MM.1S (cell line): Measurements from ENCODE around the gene MUC5B.

Experiments
- DNase-seq: peaks from one replicate; pipeline ENCODE4 v3.0.0-alpha.2; 2015
- H2AFZ ChIP-seq: fragments of 300-600 bp; sonication (generic); 2 replicates; pipeline ENCODE4 v1.6.0; 2016; ENCODE audit warnings: antibody characterized with exemption, low read length
- H3F3A ChIP-seq: fragments of 300-600 bp; sonication (generic); 2 replicates; pipeline ENCODE4 v1.6.1; 2016; ENCODE audit warnings: mild to moderate bottlenecking, antibody characterized with exemption, low read length, moderate library complexity, mixed read lengths; ENCODE audit not compliant: insufficient read depth
- H3K27ac ChIP-seq: fragments of 300-600 bp; sonication (generic); 2 replicates; pipeline ENCODE4 v1.5.1; 2016; ENCODE audit warnings: mild to moderate bottlenecking, low read length
- H3K27me3 ChIP-seq: fragments of 300-600 bp; sonication (generic); replicated peaks from 2 replicates; pipeline ENCODE4 v1.6.0; 2016; ENCODE audit warnings: low read length; ENCODE audit not compliant: insufficient read depth
- H3K36me3 ChIP-seq: fragments of 300-600 bp; sonication (generic); replicated peaks from 2 replicates; pipeline ENCODE4 v1.6.1; 2016; ENCODE audit warnings: mild to moderate bottlenecking, low read length, mixed read lengths; ENCODE audit not compliant: insufficient read depth
- H3K4me1 ChIP-seq: fragments of 300-600 bp; sonication (generic); 2 replicates; pipeline ENCODE4 v1.6.1; 2016; ENCODE audit warnings: low read length, mixed read lengths
- H3K4me2 ChIP-seq: fragments of 300-600 bp; sonication (generic); 2 replicates; pipeline ENCODE4 v1.6.0; 2016; ENCODE audit warnings: low read depth, low read length
- H3K4me3 ChIP-seq: fragments of 300-600 bp; sonication (generic); 2 replicates; pipeline ENCODE4 v1.5.1; 2016; ENCODE audit warnings: low read length, mixed read lengths
- H3K79me2 ChIP-seq: fragments of 300-600 bp; sonication (generic); 2 replicates; pipeline ENCODE4 v1.6.1; 2016; ENCODE audit warnings: mixed run types, low read length, mixed read lengths
- H3K9ac ChIP-seq: fragments of 300-600 bp; sonication (generic); 2 replicates; pipeline ENCODE4 v1.6.1; 2016; ENCODE audit warnings: low read length, mixed read lengths
- H3K9me2 ChIP-seq: fragments of 300-600 bp; sonication (generic); replicated peaks from 2 replicates; pipeline ENCODE4 v1.6.1; 2016; ENCODE audit warnings: mild to moderate bottlenecking, low read length, mixed read lengths; ENCODE audit not compliant: insufficient read depth
- H3K9me3 ChIP-seq: fragments of 300-600 bp; sonication (generic); replicated peaks from 2 replicates; pipeline ENCODE4 v1.6.1; 2016; ENCODE audit warnings: mild to moderate bottlenecking, low read length, mixed read lengths; ENCODE audit not compliant: insufficient read depth
- H4K20me1 ChIP-seq: fragments of 300-600 bp; sonication (generic); 2 replicates; pipeline ENCODE4 v1.6.1; 2016; ENCODE audit warnings: mild to moderate bottlenecking, low read length, moderate library complexity, mixed read lengths; ENCODE audit not compliant: insufficient read depth
- EZH2 ChIP-seq: fragments of 300-600 bp; sonication (generic); optimal IDR thresholded peaks from 2 replicates; pipeline ENCODE3; 2017; ENCODE audit warnings: low read depth, mild to moderate bottlenecking, antibody characterized with exemption, low read length, mixed read lengths
- EZH2phosphoT487 ChIP-seq: fragments of 300-600 bp; sonication (generic); IDR thresholded peaks from 2 replicates; pipeline ENCODE4 v1.6.1; 2018; ENCODE audit warnings: antibody characterized with exemption, low read length
- TF ChIP-seq, protein P1 (sequence below): fragments of 300-600 bp; sonication (generic); IDR thresholded peaks from 2 replicates; pipeline ENCODE4 v1.5.1; 2016; ENCODE audit warnings: antibody characterized with exemption, low read length, mixed read lengths

The MUC5B gene

DNA sequence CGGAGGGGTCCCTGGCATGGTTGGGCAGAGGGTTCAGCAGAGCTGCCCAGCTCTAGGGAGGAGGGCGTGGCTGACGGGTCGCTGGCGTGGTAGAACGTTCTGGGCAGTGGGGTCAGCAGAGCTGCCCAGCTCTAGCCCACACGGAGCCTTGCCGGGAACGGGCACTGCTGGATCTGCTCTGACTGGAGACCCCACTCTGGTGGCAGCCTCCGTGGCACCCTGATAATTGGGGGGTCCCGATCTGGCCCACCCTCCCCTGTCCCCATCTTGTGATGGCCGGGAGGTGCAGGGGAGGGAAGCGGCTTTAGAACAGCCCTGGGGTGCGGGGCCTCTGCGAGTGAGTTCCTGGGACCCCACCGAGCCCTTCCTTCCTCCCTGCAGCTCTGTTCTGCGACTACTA lies 43.2 kb upstream of the MUC5B start:
- H3F3A ChIP-seq = no peaks in the 10 kb centered on the region
- no peaks in the 10 kb centered on the region for H3K9me2 ChIP-seq
- no peaks in the 10 kb centered on the region for H3K9me3 ChIP-seq
- no peak for TF ChIP-seq EZH2
- TF ChIP-seq EZH2phosphoT487 = no peak
- TF ChIP-seq, protein P1, sequence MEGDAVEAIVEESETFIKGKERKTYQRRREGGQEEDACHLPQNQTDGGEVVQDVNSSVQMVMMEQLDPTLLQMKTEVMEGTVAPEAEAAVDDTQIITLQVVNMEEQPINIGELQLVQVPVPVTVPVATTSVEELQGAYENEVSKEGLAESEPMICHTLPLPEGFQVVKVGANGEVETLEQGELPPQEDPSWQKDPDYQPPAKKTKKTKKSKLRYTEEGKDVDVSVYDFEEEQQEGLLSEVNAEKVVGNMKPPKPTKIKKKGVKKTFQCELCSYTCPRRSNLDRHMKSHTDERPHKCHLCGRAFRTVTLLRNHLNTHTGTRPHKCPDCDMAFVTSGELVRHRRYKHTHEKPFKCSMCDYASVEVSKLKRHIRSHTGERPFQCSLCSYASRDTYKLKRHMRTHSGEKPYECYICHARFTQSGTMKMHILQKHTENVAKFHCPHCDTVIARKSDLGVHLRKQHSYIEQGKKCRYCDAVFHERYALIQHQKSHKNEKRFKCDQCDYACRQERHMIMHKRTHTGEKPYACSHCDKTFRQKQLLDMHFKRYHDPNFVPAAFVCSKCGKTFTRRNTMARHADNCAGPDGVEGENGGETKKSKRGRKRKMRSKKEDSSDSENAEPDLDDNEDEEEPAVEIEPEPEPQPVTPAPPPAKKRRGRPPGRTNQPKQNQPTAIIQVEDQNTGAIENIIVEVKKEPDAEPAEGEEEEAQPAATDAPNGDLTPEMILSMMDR = no peak
- no peaks in the 10 kb centered on the region for H3K4me1 ChIP-seq
- peaks cover 63% of the 10 kb centered on the region for H3K27me3 ChIP-seq
- H2AFZ ChIP-seq = no peak overlapping the region
- no peak overlapping the region for H3K4me3 ChIP-seq
- H3K27ac ChIP-seq = no peak overlapping the region
- H3K36me3 ChIP-seq = no peaks in the 10 kb centered on the region
- no peak for DNase-seq
- H3K9ac ChIP-seq = no peak overlapping the region
- no peak overlapping the region for H3K4me2 ChIP-seq
- H4K20me1 ChIP-seq = no peaks in the 10 kb centered on the region
- H3K79me2 ChIP-seq = no peaks in the 10 kb centered on the region

DNA sequence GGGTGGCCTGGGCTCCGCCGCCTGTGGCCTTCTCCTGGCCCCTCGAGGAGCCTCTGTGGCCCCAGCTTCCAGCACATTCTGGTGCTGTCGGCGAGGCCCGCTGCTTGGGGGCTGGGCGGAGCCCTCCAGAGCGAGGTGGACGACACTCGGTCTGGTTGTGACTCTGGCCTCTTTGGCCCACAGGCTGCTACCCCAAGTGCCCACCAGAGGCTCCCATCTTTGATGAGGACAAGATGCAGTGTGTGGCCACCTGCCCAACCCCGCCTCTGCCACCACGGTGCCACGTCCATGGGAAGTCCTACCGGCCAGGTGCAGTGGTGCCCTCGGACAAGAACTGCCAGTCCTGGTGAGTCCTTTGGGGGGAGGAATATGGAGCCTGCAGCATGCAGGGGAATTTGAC lies 42.7 kb upstream of the MUC5B start:
- Histone ChIP-seq H3K79me2 (no peaks in the 10 kb centered on the region), H3K4me1 (no peaks in the 10 kb centered on the region), H3K9me2 (no peaks in the 10 kb centered on the region), H4K20me1 (no peaks in the 10 kb centered on the region), H3F3A (no peaks in the 10 kb centered on the region), H2AFZ (no peak overlapping the region), H3K4me2 (no peak overlapping the region), H3K36me3 (no peaks in the 10 kb centered on the region), H3K27ac (no peak overlapping the region), H3K9ac (no peak overlapping the region), H3K27me3 (peaks cover 67% of the 10 kb centered on the region), H3K4me3 (no peak overlapping the region), H3K9me3 (no peaks in the 10 kb centered on the region)
- DNase-seq = no peak
- TF ChIP-seq, protein P1 = no peak
- TF ChIP-seq EZH2phosphoT487 (no peak), EZH2 (no peak)

DNA sequence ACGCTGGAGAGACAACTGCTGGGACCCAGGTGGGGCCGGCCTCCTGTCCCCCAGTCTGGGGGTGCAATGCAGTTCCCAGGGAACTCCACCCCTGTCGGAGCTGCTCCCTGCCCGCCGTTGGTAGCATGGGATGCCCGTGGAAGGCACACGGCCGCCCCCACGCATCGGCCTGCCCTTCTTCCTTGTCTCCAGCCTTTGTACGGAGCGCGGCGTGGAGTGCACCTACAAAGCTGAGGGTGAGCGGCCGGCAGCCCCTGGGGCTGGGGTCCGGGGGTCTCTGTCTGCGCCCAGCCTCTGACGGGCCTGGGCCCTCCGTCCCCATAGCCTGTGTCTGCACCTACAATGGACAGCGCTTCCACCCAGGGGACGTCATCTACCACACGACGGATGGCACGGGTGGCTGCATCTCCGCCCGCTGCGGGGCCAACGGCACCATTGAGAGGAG lies 41.9 kb upstream of the MUC5B start:
- no peak for DNase-seq
- H2AFZ ChIP-seq = no peak overlapping the region
- no peaks in the 10 kb centered on the region for H4K20me1 ChIP-seq
- H3K79me2 ChIP-seq = no peaks in the 10 kb centered on the region
- H3K9ac ChIP-seq = no peak overlapping the region
- H3K4me2 ChIP-seq = no peak overlapping the region
- no peaks in the 10 kb centered on the region for H3K9me3 ChIP-seq
- TF ChIP-seq EZH2 (no peak), EZH2phosphoT487 (no peak)
- TF ChIP-seq, protein P1 = no peak
- H3F3A ChIP-seq = no peaks in the 10 kb centered on the region
- peaks cover 73% of the 10 kb centered on the region for H3K27me3 ChIP-seq
- no peak overlapping the region for H3K4me3 ChIP-seq
- no peaks in the 10 kb centered on the region for H3K36me3 ChIP-seq
- no peak overlapping the region for H3K27ac ChIP-seq
- H3K4me1 ChIP-seq = no peaks in the 10 kb centered on the region
- H3K9me2 ChIP-seq = no peaks in the 10 kb centered on the region
